H9 (cell line): ENCODE results near the gene SETMAR. TPM values are rescaled to one million over a fixed set of nuclear protein-coding genes. Genes with fewer than 3 reads are reported as not detected.

Source experiments
- DNase-seq: peaks from one replicate; pipeline ENCODE4 v3.0.0-alpha.2; 2017
- H2AFZ ChIP-seq: one replicate; pipeline ENCODE4 v1.6.1; 2013; ENCODE audit warnings: mild to moderate bottlenecking, low read length, control low read depth, moderate library complexity
- H2AK5ac ChIP-seq: 2 replicates; pipeline ENCODE4 v1.6.1; 2013; ENCODE audit warnings: low read length, control low read depth, mixed read lengths; ENCODE audit not compliant: insufficient read length
- H2BK120ac ChIP-seq: one replicate; pipeline ENCODE4 v1.6.1; 2013; ENCODE audit warnings: low read depth, mild to moderate bottlenecking, low read length, control low read depth, inconsistent platforms; ENCODE audit not compliant: poor library complexity, severe bottlenecking
- H2BK12ac ChIP-seq: 2 replicates; pipeline ENCODE4 v1.6.1; 2013; ENCODE audit warnings: low read length, control low read depth, mixed read lengths, low read depth; ENCODE audit not compliant: insufficient read length
- H2BK15ac ChIP-seq: 2 replicates; pipeline ENCODE4 v1.6.1; 2013; ENCODE audit warnings: low read depth, low read length, control low read depth
- H2BK20ac ChIP-seq: one replicate; pipeline ENCODE4 v1.6.1; 2013; ENCODE audit warnings: low read depth, mild to moderate bottlenecking, low read length, control low read depth, inconsistent platforms; ENCODE audit not compliant: poor library complexity, severe bottlenecking
- H2BK5ac ChIP-seq: 2 replicates; pipeline ENCODE4 v1.6.1; 2013; ENCODE audit warnings: low read length, control low read depth, mixed read lengths; ENCODE audit not compliant: insufficient read length
- H3K14ac ChIP-seq: 2 replicates; pipeline ENCODE4 v1.6.1; 2013; ENCODE audit warnings: low read length, control low read depth; ENCODE audit not compliant: insufficient read depth
- H3K18ac ChIP-seq: 2 replicates; pipeline ENCODE4 v1.6.1; 2013; ENCODE audit warnings: low read depth, mild to moderate bottlenecking, mixed read lengths, low read length, control low read depth; ENCODE audit not compliant: insufficient read length
- H3K23ac ChIP-seq: 2 replicates; pipeline ENCODE4 v1.6.1; 2013; ENCODE audit warnings: low read length, control low read depth, mixed read lengths, low read depth; ENCODE audit not compliant: insufficient read length
- H3K23me2 ChIP-seq: 2 replicates; pipeline ENCODE4 v1.6.1; 2013; ENCODE audit warnings: low read depth, mild to moderate bottlenecking, mixed read lengths, low read length, control low read depth; ENCODE audit not compliant: insufficient read length, poor library complexity, severe bottlenecking
- H3K27ac ChIP-seq: 2 replicates; pipeline ENCODE4 v1.5.1; 2013; ENCODE audit warnings: low read length, control low read depth, mixed read lengths, low read depth; ENCODE audit not compliant: insufficient read length
- H3K27me3 ChIP-seq: 2 replicates; pipeline ENCODE4 v1.6.1; 2013; ENCODE audit warnings: low read length, control low read depth, inconsistent platforms; ENCODE audit not compliant: insufficient read depth
- H3K4ac ChIP-seq: 2 replicates; pipeline ENCODE4 v1.6.1; 2013; ENCODE audit warnings: low read depth, mild to moderate bottlenecking, control low read depth, inconsistent platforms, low read length, moderate library complexity
- H3K4me1 ChIP-seq: 2 replicates; pipeline ENCODE4 v1.6.1; 2013; ENCODE audit warnings: low read length, control low read depth, inconsistent platforms; ENCODE audit not compliant: insufficient read depth
- H3K4me2 ChIP-seq: 2 replicates; pipeline ENCODE4 v1.6.1; 2013; ENCODE audit warnings: low read length, control low read depth, mixed read lengths; ENCODE audit not compliant: insufficient read length, insufficient read depth
- H3K56ac ChIP-seq: 2 replicates; pipeline ENCODE4 v1.6.1; 2013; ENCODE audit warnings: low read depth, mild to moderate bottlenecking, mixed read lengths, low read length, control low read depth; ENCODE audit not compliant: insufficient read length
- H3K79me1 ChIP-seq: 2 replicates; pipeline ENCODE4 v1.6.1; 2013; ENCODE audit warnings: low read depth, mild to moderate bottlenecking, moderate library complexity, low read length, control low read depth, inconsistent platforms; ENCODE audit not compliant: insufficient read depth, poor library complexity, severe bottlenecking
- H3K79me2 ChIP-seq: 2 replicates; pipeline ENCODE4 v1.6.1; 2013; ENCODE audit warnings: low read length, control low read depth, inconsistent platforms; ENCODE audit not compliant: insufficient read depth
- H3K9ac ChIP-seq: 2 replicates; pipeline ENCODE4 v1.6.1; 2013; ENCODE audit warnings: low read length, control low read depth, mixed read lengths; ENCODE audit not compliant: insufficient read length; ENCODE audit errors: extremely low read depth
- H3K9me3 ChIP-seq: one replicate; pipeline ENCODE4 v1.6.1; 2013; ENCODE audit warnings: low read depth, low read length, inconsistent platforms; ENCODE audit not compliant: control insufficient read depth
- H3T11ph ChIP-seq: one replicate; pipeline ENCODE4 v1.6.1; 2013; ENCODE audit warnings: mild to moderate bottlenecking, low read length, control low read depth, inconsistent platforms
- H4K20me1 ChIP-seq: one replicate; pipeline ENCODE4 v1.6.1; 2013; ENCODE audit not compliant: control insufficient read depth, insufficient read length, insufficient read depth
- H4K5ac ChIP-seq: 2 replicates; pipeline ENCODE4 v1.6.1; 2013; ENCODE audit warnings: low read depth, mild to moderate bottlenecking, mixed read lengths, low read length, control low read depth; ENCODE audit not compliant: insufficient read length
- H4K8ac ChIP-seq: replicated peaks from 2 replicates; pipeline ENCODE4 v1.6.1; 2013; ENCODE audit warnings: low read length, control low read depth, mixed read lengths, low read depth; ENCODE audit not compliant: insufficient read length
- H4K91ac ChIP-seq: 2 replicates; pipeline ENCODE4 v1.6.1; 2013; ENCODE audit warnings: low read depth, mild to moderate bottlenecking, moderate library complexity, mixed read lengths, low read length, control low read depth; ENCODE audit not compliant: insufficient read length
- H3K27ac Mint-ChIP-seq, 3 experiments: 2 replicates in 2 of 3; 3 replicates in 1 of 3; pipeline ENCODE4 v1.8.0; 2020 to 2021; ENCODE audit warnings: mixed read lengths in 3 of 3, mild to moderate bottlenecking in 1 of 3, moderate library complexity in 1 of 3
- H3K27me3 Mint-ChIP-seq: 2 replicates; pipeline ENCODE4 v1.8.0; 2021; ENCODE audit warnings: low read depth, mild to moderate bottlenecking, moderate library complexity, mixed read lengths
- H3K36me3 Mint-ChIP-seq, 3 experiments: 2 replicates in 2 of 3; 3 replicates in 1 of 3; pipeline ENCODE4 v1.8.0; 2020 to 2021; ENCODE audit warnings: low read depth in 3 of 3, mixed read lengths in 3 of 3; ENCODE audit not compliant: insufficient read depth in 1 of 3
- H3K4me1 Mint-ChIP-seq, 2 experiments: 2 replicates each; pipeline ENCODE4 v1.8.0; 2020; ENCODE audit warnings: mixed read lengths in 2 of 2
- H3K4me3 Mint-ChIP-seq, 2 experiments: 2 replicates in 1 of 2; 3 replicates in 1 of 2; pipeline ENCODE4 v1.8.0; 2020 to 2021; ENCODE audit warnings: mild to moderate bottlenecking in 2 of 2, mixed read lengths in 2 of 2, moderate library complexity in 1 of 2
- H3K9me3 Mint-ChIP-seq, 2 experiments: 2 replicates in 1 of 2; 3 replicates in 1 of 2; pipeline ENCODE4 v1.8.0; 2020; ENCODE audit warnings: mild to moderate bottlenecking in 2 of 2, mixed read lengths in 2 of 2, moderate library complexity in 1 of 2
- WGBS: extraction: QIAGEN DNeasy Blood & Tissue Kit; methylation state at CpG from one replicate; pipeline ENCODE4 v1.1.7; 2013; ENCODE audit warnings: missing lambda C conversion rate, low lambda C conversion rate, mixed read lengths; ENCODE audit not compliant: insufficient read length; ENCODE audit errors: extremely low coverage; 5-methylcytosine and 5-hydroxymethylcytosine counted together
- total RNA-seq: library from RNA; stranded (reverse); gene quantifications from 2 replicates; pipeline ENCODE4 v1.2.1, GENCODE V29; 2021
- TF ChIP-seq, protein P1 (sequence below): fragments of 200-600 bp; sonication (generic); conservative IDR thresholded peaks from 3 replicates; pipeline ENCODE4 v1.8.0; 2021; ENCODE audit warnings: antibody characterized with exemption, mild to moderate bottlenecking

SETMAR gene
- total RNA-seq, 1 experiment from 2014 or later: 29.1 TPM

DNA sequence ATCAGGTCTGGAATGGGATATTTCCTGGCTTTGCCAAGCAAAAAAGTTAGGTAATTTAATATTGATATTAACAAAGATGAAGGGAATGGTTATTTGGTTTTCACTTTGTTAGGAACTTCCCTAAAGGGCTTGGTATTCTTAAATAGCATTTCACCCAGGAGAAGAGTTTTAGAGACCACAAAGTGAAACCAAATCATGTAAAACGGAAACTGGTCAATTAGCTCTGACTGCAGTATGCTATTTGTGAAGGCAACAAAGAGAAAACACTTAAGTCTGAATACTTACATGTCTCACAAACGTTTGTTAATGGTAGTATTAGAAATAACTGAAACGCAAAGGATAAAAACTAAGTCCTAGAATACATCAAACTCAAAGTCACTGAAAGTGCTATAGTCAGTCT is 32.4 kb upstream of the SETMAR start:
- Histone ChIP-seq H3T11ph (no peak overlapping the region), H2BK12ac (no peak overlapping the region), H4K5ac (no peak overlapping the region), H3K27ac (no peak overlapping the region), H3K79me1 (no peaks in the 10 kb centered on the region), H3K27me3 (no peaks in the 10 kb centered on the region; the same call in 1 of the 2 replicates), H4K91ac (no peak overlapping the region), H3K79me2 (no peaks in the 10 kb centered on the region), H2BK5ac (no peak overlapping the region), H2AK5ac (no peak overlapping the region), H4K20me1 (no peaks in the 10 kb centered on the region), H2BK20ac (no peak overlapping the region), H3K9ac (no peak overlapping the region), H2AFZ (no peak overlapping the region), H3K23me2 (no peaks in the 10 kb centered on the region), H3K14ac (no peak overlapping the region), H3K9me3 (no peaks in the 10 kb centered on the region), H2BK120ac (no peak overlapping the region), H3K4me1 (no peaks in the 10 kb centered on the region), H3K23ac (no peak overlapping the region), H3K4me2 (no peak overlapping the region), H3K56ac (no peak overlapping the region), H3K18ac (no peak overlapping the region), H3K4ac (no peak overlapping the region), H4K8ac (no peak overlapping the region), H2BK15ac (no peak overlapping the region)
- H3K27ac Mint-ChIP-seq: no peak overlapping the region
- TF ChIP-seq, protein P1, sequence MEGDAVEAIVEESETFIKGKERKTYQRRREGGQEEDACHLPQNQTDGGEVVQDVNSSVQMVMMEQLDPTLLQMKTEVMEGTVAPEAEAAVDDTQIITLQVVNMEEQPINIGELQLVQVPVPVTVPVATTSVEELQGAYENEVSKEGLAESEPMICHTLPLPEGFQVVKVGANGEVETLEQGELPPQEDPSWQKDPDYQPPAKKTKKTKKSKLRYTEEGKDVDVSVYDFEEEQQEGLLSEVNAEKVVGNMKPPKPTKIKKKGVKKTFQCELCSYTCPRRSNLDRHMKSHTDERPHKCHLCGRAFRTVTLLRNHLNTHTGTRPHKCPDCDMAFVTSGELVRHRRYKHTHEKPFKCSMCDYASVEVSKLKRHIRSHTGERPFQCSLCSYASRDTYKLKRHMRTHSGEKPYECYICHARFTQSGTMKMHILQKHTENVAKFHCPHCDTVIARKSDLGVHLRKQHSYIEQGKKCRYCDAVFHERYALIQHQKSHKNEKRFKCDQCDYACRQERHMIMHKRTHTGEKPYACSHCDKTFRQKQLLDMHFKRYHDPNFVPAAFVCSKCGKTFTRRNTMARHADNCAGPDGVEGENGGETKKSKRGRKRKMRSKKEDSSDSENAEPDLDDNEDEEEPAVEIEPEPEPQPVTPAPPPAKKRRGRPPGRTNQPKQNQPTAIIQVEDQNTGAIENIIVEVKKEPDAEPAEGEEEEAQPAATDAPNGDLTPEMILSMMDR: no peak
- DNase-seq: no peak
- WGBS: no CpG with 5 or more reads among the region's 3 CpGs
- peaks cover 0 to 5% of the 10 kb centered on the region in 2 experiments; a peak in 2 of 4 replicates for H3K4me1 Mint-ChIP-seq
- H3K4me3 Mint-ChIP-seq: no peak overlapping the region
- peaks cover 0 to 4% of the 10 kb centered on the region in 2 experiments; a peak in 1 of 5 replicates for H3K9me3 Mint-ChIP-seq
- peaks cover 6% of the 10 kb centered on the region; the same call in 1 of the 2 replicates for H3K27me3 Mint-ChIP-seq
- no peaks in the 10 kb centered on the region for H3K36me3 Mint-ChIP-seq
